ENCODE measurements around the gene LINGO3. TPM values are rescaled to one million over a fixed set of nuclear protein-coding genes. Genes with fewer than 3 reads are reported as not detected.

Gene LINGO3
- total and polyA plus RNA-seq, 5 donors = not detected

DNA sequence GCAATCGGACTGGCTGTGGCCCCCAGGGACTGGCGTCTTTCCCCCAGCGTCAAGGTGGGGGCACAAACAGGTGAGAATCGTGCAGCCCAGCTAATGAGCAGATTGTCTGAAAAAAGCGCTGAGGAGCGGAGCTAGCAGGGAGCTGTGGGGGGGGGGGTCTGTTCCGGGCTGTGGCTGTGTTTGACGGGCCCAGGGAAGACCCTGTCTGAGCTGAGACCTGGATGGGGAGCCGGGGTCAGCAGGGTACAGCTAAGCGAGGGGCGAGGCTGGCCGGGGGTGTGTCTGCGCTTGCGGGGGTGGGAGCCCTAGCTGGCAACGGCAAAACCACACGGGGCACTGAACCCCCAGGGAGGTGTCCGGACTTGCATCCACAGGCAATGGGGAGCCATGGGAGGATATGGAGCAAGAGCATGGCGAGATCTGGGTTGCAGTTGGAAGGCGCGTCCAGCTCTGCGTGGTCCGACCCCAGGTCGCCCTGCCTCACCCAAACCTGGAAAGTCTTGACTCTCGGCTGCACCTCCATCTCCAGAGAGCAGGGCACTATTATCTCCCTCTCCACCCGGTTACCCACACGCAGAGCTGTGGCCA, 4.6 kb downstream of the LINGO3 start:
- DNase-seq = no peak
- Histone ChIP-seq H3K27me3 (ENCODE audit: control insufficient read depth, insufficient read depth) (no peaks in the 10 kb centered on the region), H3K4me3 (ENCODE audit: low read length) (no peak overlapping the region), H3K4me1 (ENCODE audit: control insufficient read depth, insufficient read depth, low read length) (no peaks in the 10 kb centered on the region), H3K27ac (ENCODE audit: low read length) (no peak overlapping the region), H3K9me3 (ENCODE audit: control insufficient read depth, low read length) (no peaks in the 10 kb centered on the region)
- ATAC-seq = no peak
- intact Hi-C loops (cut with DNase I) = no loop called here
- 75% methylated on average over 26 of the region's 26 CpGs for WGBS

DNA sequence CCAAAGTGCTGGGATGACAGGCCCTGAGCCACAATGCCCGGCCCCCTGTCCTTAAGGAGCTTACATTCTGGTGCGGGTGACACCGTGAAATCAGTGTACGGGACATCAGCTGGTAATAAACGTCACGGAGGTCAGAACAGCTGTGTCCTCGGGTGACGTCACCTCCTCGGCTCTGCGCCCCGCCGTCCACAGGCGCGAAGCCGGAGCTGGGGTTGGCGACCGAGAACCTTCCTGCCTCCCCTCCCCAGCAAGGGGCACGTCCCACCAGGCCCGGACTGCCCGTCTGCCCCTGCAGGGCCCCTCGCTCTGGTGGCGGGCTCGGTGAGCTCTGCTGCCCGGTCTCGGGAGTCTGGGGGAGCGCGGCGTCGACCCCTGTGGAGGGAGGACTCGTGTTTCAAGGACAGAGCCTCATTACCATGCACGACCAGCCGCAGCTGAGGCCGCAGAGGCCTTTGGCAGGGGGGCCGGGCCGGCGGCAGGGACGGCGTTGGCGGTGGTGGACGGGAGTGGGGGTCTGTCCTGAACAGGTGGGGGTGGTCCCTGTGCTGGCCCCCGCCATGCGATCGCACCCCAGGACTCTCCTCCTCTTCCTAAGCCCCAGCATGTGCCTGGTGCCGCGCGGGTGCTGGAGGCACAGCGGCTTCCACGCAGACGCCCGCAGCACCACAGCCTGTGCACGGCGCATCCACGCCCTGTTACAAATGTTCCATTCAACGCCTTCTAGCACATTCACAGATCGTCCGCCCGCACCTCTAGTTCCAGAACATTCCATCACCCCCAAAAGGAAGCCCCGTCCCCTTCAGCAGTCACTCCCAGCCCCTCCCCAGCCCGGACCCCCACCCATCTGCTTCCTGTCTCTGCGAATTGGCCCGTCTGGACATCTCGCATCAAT, 5.4 kb downstream of the LINGO3 start:
- WGBS = 15% methylated on average over 62 of the region's 62 CpGs
- ATAC-seq (peak; percentile 54 to 72), DNase-seq (peak; percentile 71 to 83 (median 82))
- Histone ChIP-seq H3K4me3 (ENCODE audit: low read length) (no peak overlapping the region), H3K9me3 (ENCODE audit: control insufficient read depth, low read length) (no peaks in the 10 kb centered on the region), H3K4me1 (ENCODE audit: control insufficient read depth, insufficient read depth, low read length) (no peaks in the 10 kb centered on the region), H3K27me3 (ENCODE audit: control insufficient read depth, insufficient read depth) (no peaks in the 10 kb centered on the region), H3K27ac (ENCODE audit: low read length) (no peak overlapping the region)
- intact Hi-C loops (cut with DNase I) = no loop called here

DNA sequence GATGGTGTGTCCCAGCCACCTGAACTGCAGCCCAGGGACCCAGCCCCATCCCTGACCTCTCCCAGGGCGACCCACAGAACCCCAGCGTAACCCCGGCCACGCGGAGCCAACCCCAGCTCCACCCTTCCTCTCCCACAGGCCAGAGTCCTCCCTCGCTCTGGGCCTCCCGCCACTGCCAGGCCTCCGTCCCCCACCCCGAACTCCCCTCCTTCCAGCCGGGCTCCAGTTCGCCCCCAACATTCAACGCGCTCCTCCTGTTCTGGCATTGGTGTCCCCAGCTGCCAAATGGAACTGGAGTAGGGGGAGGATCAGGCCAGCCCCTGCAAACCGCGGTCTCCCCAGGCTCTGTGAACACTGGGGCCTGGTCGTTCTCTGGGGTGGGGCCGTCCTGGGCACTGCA, 7.4 kb downstream of the LINGO3 start:
- ATAC-seq (no peak), DNase-seq (no peak)
- intact Hi-C loops (cut with DNase I) = no loop called here
- H3K9me3 ChIP-seq (ENCODE audit: control insufficient read depth, low read length) = no peaks in the 10 kb centered on the region
- H3K4me1 ChIP-seq (ENCODE audit: control insufficient read depth, insufficient read depth, low read length) = no peaks in the 10 kb centered on the region
- no peak overlapping the region for H3K27ac ChIP-seq (ENCODE audit: low read length)
- H3K27me3 ChIP-seq (ENCODE audit: control insufficient read depth, insufficient read depth) = no peaks in the 10 kb centered on the region
- 67% methylated on average over 17 of the region's 17 CpGs for WGBS
- no peak overlapping the region for H3K4me3 ChIP-seq (ENCODE audit: low read length)

DNA sequence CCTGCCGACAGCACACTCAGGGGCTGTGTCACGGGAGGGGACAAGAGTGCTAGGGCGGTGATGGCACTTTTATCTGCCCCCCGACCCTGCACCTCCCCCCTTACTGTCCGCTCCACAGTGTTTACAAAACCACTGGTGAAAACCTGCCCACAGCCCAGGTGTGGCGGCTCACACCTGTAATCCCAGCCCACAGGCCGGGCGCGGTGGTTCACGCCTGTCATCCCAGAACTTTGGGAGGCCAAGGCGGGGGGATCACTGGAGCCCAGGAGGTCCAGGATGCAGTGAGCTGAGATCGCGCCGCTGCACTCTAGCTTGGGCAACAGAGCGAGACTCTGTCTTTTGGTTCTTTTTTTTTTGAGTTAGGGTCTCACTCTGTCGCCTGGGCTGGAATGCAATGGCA, 11.8 kb downstream of the LINGO3 start:
- 89% methylated on average over 16 of the region's 16 CpGs for WGBS
- ATAC-seq = no peak
- Histone ChIP-seq H3K4me1 (ENCODE audit: control insufficient read depth, insufficient read depth, low read length) (peaks cover 5% of the 10 kb centered on the region), H3K27me3 (ENCODE audit: control insufficient read depth, insufficient read depth) (no peaks in the 10 kb centered on the region), H3K27ac (ENCODE audit: low read length) (no peak overlapping the region), H3K4me3 (ENCODE audit: low read length) (no peak overlapping the region), H3K9me3 (ENCODE audit: control insufficient read depth, low read length) (no peaks in the 10 kb centered on the region)
- DNase-seq = no peak
- intact Hi-C loops (cut with DNase I) = no loop called here

DNA sequence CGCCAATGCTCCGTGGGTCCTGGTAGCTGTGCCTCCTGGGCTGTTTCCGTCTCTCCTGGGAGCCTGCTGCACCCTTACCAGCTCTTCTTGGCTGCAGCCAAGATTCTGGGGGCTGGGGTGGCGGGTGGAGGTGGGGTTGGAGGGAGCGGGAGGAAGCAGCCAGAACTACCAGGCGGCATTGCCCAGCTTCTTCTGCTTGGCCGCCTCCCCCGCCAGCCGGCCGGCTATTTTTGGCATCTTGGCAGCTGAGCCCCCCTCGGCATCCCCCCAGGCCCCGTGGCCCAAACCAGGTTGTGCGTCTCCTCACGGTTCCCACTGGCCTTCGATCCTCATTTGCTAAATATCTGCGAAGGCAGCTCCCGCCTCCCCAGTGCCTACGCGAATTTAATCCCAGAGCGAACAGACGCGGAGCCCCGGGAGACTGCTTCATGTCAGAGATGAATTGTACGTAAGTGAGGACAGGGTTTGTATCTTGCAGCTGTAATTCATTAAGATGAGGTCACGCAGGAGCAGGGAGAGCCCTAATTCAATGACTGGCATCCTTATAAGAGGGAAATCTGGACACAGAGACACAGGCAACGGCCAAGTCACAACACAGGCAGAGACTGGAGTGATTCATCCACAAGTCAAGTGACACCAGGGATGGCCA, 13.1 kb downstream of the LINGO3 start:
- 12% methylated on average over 26 of the region's 26 CpGs for WGBS
- Histone ChIP-seq H3K4me3 (ENCODE audit: low read length) (no peak overlapping the region), H3K9me3 (ENCODE audit: control insufficient read depth, low read length) (no peaks in the 10 kb centered on the region), H3K27me3 (ENCODE audit: control insufficient read depth, insufficient read depth) (no peaks in the 10 kb centered on the region), H3K27ac (ENCODE audit: low read length) (peak overlapping the region; percentile 25), H3K4me1 (ENCODE audit: control insufficient read depth, insufficient read depth, low read length) (peaks cover 7% of the 10 kb centered on the region)
- ATAC-seq (peak; percentile 67 to 77), DNase-seq (peak in 2 of 3 donors; percentile 63 to 77)
- intact Hi-C loops (cut with DNase I) = no loop called here

DNA sequence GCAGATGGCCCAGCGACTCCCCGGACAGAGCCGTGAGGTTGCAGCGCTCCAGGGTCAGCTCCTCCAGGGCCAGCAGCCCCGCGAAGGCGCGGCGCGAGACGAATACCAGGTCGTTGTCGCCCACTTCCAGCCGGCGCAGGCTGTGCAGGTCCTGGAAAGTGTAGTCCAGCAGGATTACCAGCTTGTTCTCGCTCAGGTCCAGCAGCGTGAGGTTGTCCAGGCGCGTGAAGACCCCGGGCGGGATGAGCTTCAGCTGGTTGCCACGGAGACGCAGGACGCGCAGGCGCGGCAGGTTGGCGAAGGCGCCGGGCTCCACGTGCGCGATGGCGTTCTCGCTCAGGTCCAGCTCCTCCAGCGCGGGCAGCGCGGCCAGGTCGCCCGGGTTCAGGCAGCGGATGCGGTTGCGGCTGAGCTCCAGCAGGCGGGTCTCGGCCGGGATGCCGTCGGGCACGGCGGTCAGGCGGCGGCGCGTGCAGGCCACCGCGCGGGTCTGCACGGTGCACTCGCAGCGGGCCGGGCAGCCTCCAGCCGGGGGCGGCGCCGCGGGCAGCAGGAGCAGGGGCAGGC, 16.7 kb downstream of the LINGO3 start:
- intact Hi-C loops (cut with DNase I) = no loop called here
- no peak overlapping the region for H3K27ac ChIP-seq (ENCODE audit: low read length)
- H3K9me3 ChIP-seq (ENCODE audit: control insufficient read depth, low read length) = no peaks in the 10 kb centered on the region
- 17% methylated on average over 67 of the region's 67 CpGs for WGBS
- H3K4me1 ChIP-seq (ENCODE audit: control insufficient read depth, insufficient read depth, low read length) = peaks cover 7% of the 10 kb centered on the region
- no peak overlapping the region for H3K4me3 ChIP-seq (ENCODE audit: low read length)
- no peak for ATAC-seq
- DNase-seq = peak in 2 of 3 donors; percentile 48 to 56
- no peaks in the 10 kb centered on the region for H3K27me3 ChIP-seq (ENCODE audit: control insufficient read depth, insufficient read depth)

DNA sequence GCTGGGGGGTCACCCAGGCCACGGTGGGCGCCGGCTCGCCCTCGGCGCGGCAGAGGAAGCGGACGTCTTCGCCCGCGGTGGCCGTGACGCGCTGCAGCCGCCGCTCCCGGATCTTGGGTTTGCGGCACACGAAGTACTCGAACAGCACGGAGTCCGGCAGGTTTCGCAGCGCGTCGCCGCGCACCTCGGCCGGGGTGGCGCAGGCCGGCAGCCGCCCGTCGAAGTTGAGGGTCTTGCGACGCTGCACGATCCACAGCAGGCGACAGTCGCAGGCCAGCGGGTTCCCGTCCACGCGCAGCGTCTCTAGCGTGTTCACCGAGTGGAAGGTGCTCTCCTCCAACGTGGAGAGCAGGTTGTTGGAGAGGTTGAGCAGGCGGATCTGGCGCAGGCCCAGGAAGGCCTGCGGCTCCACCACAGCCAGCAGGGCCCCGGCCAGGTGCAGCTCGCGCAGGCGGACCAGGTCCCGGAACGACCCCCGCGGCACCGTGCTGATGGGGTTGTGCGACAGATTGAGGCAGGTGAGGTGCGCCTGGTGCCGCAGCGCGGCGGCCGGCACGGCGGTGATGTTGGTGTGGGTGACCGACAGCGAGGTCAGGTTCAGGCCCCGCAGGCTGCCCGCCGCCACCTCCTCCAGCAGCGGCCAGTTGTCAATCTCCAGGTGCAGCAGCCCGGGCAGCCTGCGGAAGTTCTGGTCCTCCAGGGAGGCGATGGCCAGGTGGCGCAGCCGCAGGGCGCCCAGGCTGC, 17.3 kb downstream of the LINGO3 start:
- peak in 2 of 3 donors; percentile 56 to 57 for DNase-seq
- H3K27ac ChIP-seq (ENCODE audit: low read length) = no peak overlapping the region
- intact Hi-C loops (cut with DNase I) = no loop called here
- peaks cover 7% of the 10 kb centered on the region for H3K4me1 ChIP-seq (ENCODE audit: control insufficient read depth, insufficient read depth, low read length)
- WGBS = 3% methylated on average over 82 of the region's 82 CpGs
- no peak for ATAC-seq
- H3K27me3 ChIP-seq (ENCODE audit: control insufficient read depth, insufficient read depth) = no peaks in the 10 kb centered on the region
- no peaks in the 10 kb centered on the region for H3K9me3 ChIP-seq (ENCODE audit: control insufficient read depth, low read length)
- peak overlapping the region; percentile 12 for H3K4me3 ChIP-seq (ENCODE audit: low read length)

DNA sequence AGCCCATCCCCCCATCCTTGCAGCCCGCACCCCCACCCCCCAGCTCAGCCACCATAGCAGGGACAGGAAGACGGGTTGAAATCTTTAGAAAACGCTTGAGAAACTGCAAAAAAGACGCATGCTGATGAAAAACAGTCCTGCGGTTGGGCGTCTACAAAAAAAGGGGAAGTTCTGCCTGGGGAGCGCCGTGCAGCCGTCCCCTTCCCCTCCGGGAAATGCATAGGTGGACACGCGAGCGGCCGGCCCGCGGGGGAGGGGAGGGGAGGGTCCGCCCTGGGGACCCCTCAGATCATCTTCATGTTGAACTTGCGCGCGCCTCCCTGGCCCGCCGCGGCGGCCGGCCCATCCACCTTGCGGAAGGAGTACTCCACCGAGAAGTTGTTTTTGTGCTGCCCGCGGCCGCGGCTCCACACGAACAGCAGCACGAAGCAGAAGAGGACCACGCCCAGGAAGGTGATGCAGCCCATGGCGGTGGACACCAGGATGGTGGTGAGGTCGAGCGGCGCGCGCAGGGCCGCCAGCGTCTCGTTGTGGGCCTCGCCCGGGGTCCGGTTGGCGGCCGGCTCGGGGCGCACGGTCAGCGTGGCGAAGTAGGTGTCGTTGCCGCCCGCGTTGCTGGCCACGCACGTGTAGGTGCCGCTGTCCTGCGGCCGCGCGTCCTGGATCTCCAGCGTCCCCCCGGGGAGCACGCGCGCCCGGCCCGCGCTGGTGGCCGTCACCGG, 18.1 kb downstream of the LINGO3 start:
- Histone ChIP-seq H3K4me3 (ENCODE audit: low read length) (peak overlapping the region; percentile 12), H3K4me1 (ENCODE audit: control insufficient read depth, insufficient read depth, low read length) (peaks cover 3% of the 10 kb centered on the region), H3K9me3 (ENCODE audit: control insufficient read depth, low read length) (no peaks in the 10 kb centered on the region), H3K27ac (ENCODE audit: low read length) (no peak overlapping the region), H3K27me3 (ENCODE audit: control insufficient read depth, insufficient read depth) (no peaks in the 10 kb centered on the region)
- ATAC-seq (peak; percentile 7 to 30), DNase-seq (peak; percentile 42 to 77 (median 72))
- under 1% methylated on average over 74 of the region's 74 CpGs for WGBS
- intact Hi-C loops (cut with DNase I) = loop anchor here in 1 of 4 donors (10.0 kb wide), 1 partner anchor 105 kb away; no protein-coding TSS in a partner anchor

DNA sequence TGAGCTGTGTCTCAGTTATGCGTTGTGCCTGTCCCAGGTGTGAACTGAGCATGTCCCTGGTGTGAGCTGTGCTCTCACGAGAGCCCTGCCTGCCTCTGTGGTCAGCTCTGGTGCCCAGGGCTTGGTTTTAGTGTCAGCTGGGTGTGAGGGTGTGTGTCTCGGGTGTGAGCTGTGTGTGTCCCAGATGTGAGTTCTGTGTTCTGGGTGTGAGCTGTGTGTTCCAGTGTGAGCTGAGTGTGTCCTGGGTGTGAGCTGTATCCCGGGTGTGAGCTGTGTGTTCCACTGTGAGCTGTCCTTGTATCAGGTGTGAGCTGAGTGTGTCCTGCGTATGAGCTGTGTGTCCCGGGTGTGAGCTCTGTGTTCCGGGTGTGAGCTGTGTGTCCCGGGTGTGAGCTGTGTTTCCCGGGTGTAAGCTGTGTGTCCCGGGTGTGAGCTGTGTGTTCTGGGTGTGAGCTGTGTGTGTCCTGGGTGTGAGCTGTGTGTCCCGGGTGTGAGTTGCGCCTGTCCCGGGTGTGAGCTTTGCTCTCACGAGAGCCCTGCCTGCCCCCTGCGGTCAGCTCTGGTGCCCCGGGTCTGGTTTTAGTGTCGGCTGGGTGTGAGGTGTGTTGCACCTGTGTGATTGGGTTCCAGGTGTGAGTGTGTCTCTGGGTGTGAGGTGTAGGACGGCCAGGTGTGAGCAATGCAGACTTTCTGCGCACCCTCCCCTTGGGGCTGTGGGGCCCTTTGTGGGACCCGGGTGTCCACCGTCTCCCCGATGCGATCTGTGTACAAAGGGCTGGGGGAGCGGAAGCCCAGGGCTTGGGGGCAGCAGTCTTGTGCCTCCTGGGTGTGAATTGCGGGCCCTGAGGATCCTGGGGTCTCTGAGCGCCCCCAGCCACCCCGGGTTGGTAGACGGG, 18.9 kb downstream of the LINGO3 start:
- no peak overlapping the region for H3K27ac ChIP-seq (ENCODE audit: low read length)
- WGBS = 57% methylated on average over 28 of the region's 28 CpGs
- peaks cover 2% of the 10 kb centered on the region for H3K4me1 ChIP-seq (ENCODE audit: control insufficient read depth, insufficient read depth, low read length)
- no peaks in the 10 kb centered on the region for H3K27me3 ChIP-seq (ENCODE audit: control insufficient read depth, insufficient read depth)
- peak overlapping the region; percentile 12 for H3K4me3 ChIP-seq (ENCODE audit: low read length)
- no peak for DNase-seq
- ATAC-seq = peak in 1 of 2 donors; percentile 4
- H3K9me3 ChIP-seq (ENCODE audit: control insufficient read depth, low read length) = no peaks in the 10 kb centered on the region
- intact Hi-C loops (cut with DNase I) = loop anchor here in 1 of 4 donors (10.0 kb wide), 1 partner anchor 106 kb away; no protein-coding TSS in a partner anchor

All from right cardiac atrium (tissue), 5 donors.